ENCODE data around the gene MACROH2A1. TPM values are rescaled to one million over a fixed set of nuclear protein-coding genes. Genes with fewer than 3 reads are reported as not detected.

MACROH2A1 gene
- total RNA-seq, result 390 and 403 TPM in 2 replicates

DNA sequence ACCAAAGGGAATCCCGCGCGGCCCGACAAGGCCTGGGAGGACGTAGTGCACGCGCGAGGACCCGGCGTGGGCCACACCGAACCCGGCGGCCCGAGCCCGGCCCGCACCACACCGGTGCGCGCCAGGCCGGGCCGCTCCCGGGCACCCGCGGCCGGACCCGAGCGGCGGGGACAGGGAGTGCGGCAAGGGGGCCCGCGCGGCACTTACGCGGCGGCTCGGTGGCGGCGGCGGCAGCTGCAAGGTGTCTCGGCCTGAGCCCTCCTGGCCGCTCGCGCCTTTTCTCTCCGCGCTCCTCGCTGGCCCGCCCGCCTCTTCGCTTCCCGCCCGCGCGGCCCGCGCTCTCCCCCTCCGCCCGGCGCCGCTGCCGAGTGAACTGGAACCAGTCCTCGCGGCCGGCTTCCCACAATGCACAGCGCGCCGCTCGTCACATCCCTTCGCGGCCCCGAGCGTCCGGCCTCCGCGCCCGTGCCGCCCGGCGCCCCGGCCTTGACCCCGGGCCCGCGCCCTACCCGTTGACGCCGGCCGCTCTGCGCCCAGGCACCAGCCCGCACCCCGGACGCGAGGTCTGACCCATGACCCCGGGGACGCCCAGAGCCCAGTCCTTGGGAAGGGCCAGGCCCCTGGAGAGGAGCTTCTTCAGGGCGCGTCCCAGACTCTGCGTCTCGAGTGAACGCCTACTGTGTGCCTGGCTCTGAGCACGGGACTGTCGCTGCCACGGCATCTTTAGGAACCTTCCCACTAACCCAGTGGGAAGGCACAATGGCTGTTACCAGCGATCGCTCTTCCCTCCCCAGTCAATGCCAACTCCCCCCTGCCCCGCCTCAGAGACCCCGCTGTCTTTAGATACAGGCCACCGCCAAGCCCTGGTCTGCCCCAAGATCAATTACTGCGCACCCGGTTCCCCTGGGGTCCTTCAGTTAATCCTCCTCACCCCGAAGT, at the start of gene MACROH2A1:
Gene MACROH2A1 (minus strand): TSS at position 377 of the 939 bp plus-strand sequence. CDS start 10,138 bp downstream, outside the sequence.
- DNase-seq (ENCODE audit: low read depth), result no peak
- TF ChIP-seq, protein P1, sequence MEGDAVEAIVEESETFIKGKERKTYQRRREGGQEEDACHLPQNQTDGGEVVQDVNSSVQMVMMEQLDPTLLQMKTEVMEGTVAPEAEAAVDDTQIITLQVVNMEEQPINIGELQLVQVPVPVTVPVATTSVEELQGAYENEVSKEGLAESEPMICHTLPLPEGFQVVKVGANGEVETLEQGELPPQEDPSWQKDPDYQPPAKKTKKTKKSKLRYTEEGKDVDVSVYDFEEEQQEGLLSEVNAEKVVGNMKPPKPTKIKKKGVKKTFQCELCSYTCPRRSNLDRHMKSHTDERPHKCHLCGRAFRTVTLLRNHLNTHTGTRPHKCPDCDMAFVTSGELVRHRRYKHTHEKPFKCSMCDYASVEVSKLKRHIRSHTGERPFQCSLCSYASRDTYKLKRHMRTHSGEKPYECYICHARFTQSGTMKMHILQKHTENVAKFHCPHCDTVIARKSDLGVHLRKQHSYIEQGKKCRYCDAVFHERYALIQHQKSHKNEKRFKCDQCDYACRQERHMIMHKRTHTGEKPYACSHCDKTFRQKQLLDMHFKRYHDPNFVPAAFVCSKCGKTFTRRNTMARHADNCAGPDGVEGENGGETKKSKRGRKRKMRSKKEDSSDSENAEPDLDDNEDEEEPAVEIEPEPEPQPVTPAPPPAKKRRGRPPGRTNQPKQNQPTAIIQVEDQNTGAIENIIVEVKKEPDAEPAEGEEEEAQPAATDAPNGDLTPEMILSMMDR (conservative IDR thresholded peaks at IDR 0.05; ENCODE audit: low read depth, low read length), result no peak
- peak within 1 kb of the TSS; percentile 90 for H3K4me3 ChIP-seq (ENCODE audit: low read depth, low read length)

DNA sequence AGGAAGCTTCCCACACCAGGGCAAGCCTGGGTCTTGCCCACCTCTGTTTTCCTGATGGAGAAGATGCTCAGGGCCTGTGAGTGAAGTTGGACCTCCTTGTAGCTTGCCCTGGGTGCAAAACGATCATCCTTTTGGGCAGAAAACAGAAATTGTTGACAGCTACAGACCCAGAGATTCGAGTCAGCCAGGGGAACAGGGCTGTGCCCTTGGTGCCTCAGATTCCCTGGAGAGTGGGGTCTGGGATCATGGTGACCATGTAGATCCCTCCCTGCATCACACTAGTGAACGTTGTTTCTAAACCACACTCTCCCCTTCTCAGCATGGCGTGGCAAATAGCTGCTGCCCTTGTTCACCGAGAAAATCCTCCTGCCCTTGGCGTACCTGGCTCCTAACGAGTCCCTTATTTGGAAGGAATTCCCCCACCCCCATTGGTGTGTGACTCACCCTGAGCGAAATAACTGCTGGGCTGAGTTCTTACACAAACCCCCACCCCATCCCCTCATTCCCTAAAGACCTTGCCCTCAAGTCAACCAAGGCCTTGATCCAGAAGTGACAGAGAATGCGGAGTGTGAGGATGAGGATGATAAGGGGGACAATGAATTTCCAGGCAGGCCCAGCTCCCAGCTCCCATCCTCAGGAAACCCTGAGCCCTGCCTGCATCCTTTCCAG, 49.2 kb upstream of the MACROH2A1 start:
- TF ChIP-seq, protein P1 (conservative IDR thresholded peaks at IDR 0.05; ENCODE audit: low read depth, low read length), result no peak
- DNase-seq (ENCODE audit: low read depth), result no peak
- H3K4me3 ChIP-seq (ENCODE audit: low read depth, low read length), result no peak overlapping the region

DNA sequence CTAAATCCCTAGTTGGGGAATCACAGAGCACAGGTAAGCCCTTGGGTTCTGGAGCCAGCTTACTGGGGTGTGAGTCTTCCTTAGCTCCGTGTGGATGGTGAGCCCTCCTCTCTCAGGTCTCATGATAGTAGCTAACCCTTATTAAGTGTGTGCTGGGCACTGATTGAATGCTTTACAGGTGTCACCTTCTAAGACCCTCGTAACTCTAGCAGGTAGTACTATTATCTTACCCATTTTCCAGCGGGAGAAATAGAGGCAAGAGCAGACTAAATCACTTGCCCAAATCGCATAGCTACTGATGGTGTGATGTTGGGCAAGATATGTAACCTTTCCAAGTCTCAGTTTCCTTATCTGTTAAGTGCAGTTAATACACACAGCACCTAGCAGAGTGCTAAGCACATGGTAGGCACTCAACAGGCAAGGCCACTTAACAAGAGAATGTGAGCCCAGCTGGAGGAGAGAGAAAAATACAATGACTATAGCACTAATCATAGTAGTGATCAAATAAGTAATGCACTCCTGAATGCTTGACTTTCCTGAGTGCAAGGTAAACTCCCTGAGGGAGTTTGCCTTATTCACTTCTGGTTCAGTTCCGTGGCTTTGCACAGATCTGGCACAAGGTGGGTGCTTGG, 48.4 kb upstream of the MACROH2A1 start, which contains the start of gene DCANP1:
Gene DCANP1 (minus strand): TSS at position 51 of the 632 bp plus-strand sequence. CDS start 240 bp downstream, outside the sequence.
- no peak within 1 kb of the TSS for H3K4me3 ChIP-seq (ENCODE audit: low read depth, low read length)

DNA sequence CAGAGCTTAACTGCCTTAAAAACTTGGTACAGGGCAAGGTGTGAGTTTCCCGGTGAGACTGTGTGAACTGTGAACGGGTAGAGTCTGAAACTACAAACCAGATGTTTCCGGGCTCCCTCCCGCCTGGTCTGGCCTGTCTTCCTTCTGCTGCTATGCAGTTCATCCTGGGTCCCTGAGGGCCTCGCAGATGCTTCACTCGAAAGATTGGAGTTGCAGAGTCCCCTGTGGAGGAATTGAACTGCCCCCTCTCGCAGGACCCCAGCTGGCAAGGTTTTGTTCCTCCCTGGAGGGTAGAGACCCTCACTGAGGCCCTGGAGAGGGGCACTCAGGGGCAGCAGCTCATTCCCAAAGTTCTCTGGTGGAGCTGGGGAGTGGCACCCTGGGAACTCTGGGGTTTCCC, 47.6 kb upstream of the MACROH2A1 start:
- DNase-seq (ENCODE audit: low read depth), result no peak
- TF ChIP-seq, protein P1 (conservative IDR thresholded peaks at IDR 0.05; ENCODE audit: low read depth, low read length), result no peak
- no peak overlapping the region for H3K4me3 ChIP-seq (ENCODE audit: low read depth, low read length)

More for the DNA sequence above, 48.4 kb upstream of the MACROH2A1 start, which contains the start of gene DCANP1:
- TF ChIP-seq, protein P1 (conservative IDR thresholded peaks at IDR 0.05; ENCODE audit: low read depth, low read length), result no peak
- no peak for DNase-seq (ENCODE audit: low read depth)

DNA sequence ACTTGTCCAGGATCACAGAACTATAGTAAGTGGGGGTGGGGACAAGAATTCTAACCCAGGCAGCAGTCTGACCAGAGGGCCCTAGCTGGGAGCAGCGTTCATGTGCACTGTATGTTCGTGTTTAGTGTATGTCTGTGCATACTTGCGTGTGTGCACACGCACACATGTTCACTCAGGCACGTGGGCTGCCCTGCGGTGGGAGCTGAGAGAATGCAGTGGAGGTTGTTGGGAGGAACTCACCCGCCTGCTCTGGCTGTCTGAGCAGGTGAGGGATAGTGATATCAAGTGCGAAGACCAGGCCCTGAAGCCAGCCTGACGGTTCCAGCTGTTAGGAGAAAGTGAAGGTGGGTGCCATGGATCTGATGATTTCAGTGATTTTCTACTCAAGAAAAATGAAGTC, 47.2 kb upstream of the MACROH2A1 start:
- TF ChIP-seq, protein P1 (conservative IDR thresholded peaks at IDR 0.05; ENCODE audit: low read depth, low read length), result no peak
- no peak overlapping the region for H3K4me3 ChIP-seq (ENCODE audit: low read depth, low read length)
- DNase-seq (ENCODE audit: low read depth), result no peak

GRCh38 chr5:135445306-135445985, 46.4 kb upstream of the MACROH2A1 start:
- TF ChIP-seq, protein P1 (conservative IDR thresholded peaks at IDR 0.05; ENCODE audit: low read depth, low read length), result no peak
- no peak for DNase-seq (ENCODE audit: low read depth)
- H3K4me3 ChIP-seq (ENCODE audit: low read depth, low read length), result no peak overlapping the region
